HepG2 (cell line): ENCODE measurements around the gene PLIN5. TPM values are rescaled to one million over a fixed set of nuclear protein-coding genes. Genes with fewer than 3 reads are reported as not detected.

Source experiments
- CC2D1A ChIP-seq: sonication (generic); formaldehyde crosslinking; IDR thresholded peaks from 2 replicates; pipeline ENCODE4 v1.8.1; 2023; ENCODE audit warnings: mild to moderate bottlenecking, missing genetic modification reagents
- GATAD2A ChIP-seq: IDR thresholded peaks from 2 replicates; pipeline ENCODE4 v1.6.1; 2016
- POLR2G ChIP-seq: fragments of 200-400 bp; formaldehyde crosslinking; IDR thresholded peaks from 2 replicates; pipeline ENCODE4 v1.6.1; 2018; ENCODE audit warnings: mild to moderate bottlenecking, low read depth, low read length, moderate library complexity
- RBFOX2 ChIP-seq: fragments of 200-400 bp; formaldehyde crosslinking; IDR thresholded peaks from 2 replicates; pipeline ENCODE4 v1.6.1; 2017; ENCODE audit warnings: low read depth, mild to moderate bottlenecking, low read length
- SSRP1 ChIP-seq: IDR thresholded peaks from 2 replicates; pipeline ENCODE4 v1.6.1; 2016; ENCODE audit warnings: control low read depth
- ZNF350 ChIP-seq: sonication (generic); formaldehyde crosslinking; IDR thresholded peaks from 2 replicates; pipeline ENCODE4 v1.4.0; 2020; ENCODE audit warnings: mild to moderate bottlenecking, low read depth, missing genetic modification reagents, borderline replicate concordance
- ZNF546 ChIP-seq: sonication (generic); formaldehyde crosslinking; conservative IDR thresholded peaks from 2 replicates; pipeline ENCODE4 v1.8.1; 2023; ENCODE audit warnings: mild to moderate bottlenecking, missing genetic modification reagents
- ZNF777 ChIP-seq: sonication (generic); formaldehyde crosslinking; IDR thresholded peaks from 2 replicates; pipeline ENCODE4 v1.4.0; 2020; ENCODE audit warnings: missing genetic modification reagents
- ZNF841 ChIP-seq: sonication (generic); formaldehyde crosslinking; IDR thresholded peaks from 2 replicates; pipeline ENCODE4 v1.8.1; 2023; ENCODE audit warnings: missing genetic modification reagents, borderline replicate concordance
- polyA plus RNA-seq, 8 experiments: library from polyadenylated mRNA; depleted of rRNA in 3 of 8; stranded (reverse) in 7 of 8; unstranded in 1 of 8; fragments of >200 nt; fragmentation: Illumina TruSeq in 4 of 8; extraction: Trizol in 4 of 8; gene quantifications; 2 replicates each; pipeline versions ENCODE4 v1.2.1 to v1.2.3, GENCODE V29; 2011 to 2016; ENCODE audit warnings: low read depth in 4 of 8, missing spikeins in 1 of 8, mixed read lengths in 1 of 8; ENCODE audit not compliant: insufficient read depth in 1 of 8
- total RNA-seq, 5 experiments: library from RNA; depleted of rRNA; stranded (reverse); fragments of >200 nt; fragmentation: Illumina TruSeq; extraction: Trizol; gene quantifications; 2 replicates each; pipeline ENCODE4 v1.2.3, GENCODE V29; 2016; ENCODE audit warnings: low read depth in 1 of 5
- TF ChIP-seq, protein P1 (sequence below): sonication (generic); formaldehyde crosslinking; IDR thresholded peaks from 2 replicates; pipeline ENCODE4 v1.5.0; 2020; ENCODE audit warnings: mild to moderate bottlenecking, missing genetic modification reagents
- TF ChIP-seq, protein P2 (sequence below): sonication (generic); formaldehyde crosslinking; IDR thresholded peaks from 2 replicates; pipeline ENCODE4 v1.9.0; 2021; ENCODE audit warnings: missing genetic modification reagents, borderline replicate concordance
- TF ChIP-seq, protein P3 (sequence below): sonication (generic); formaldehyde crosslinking; IDR thresholded peaks from 2 replicates; pipeline ENCODE4 v1.4.0; 2020; ENCODE audit warnings: missing genetic modification reagents, borderline replicate concordance
- TF ChIP-seq, protein P4 (sequence below): IDR thresholded peaks from 2 replicates; pipeline ENCODE4 v1.6.1; 2016; ENCODE audit warnings: missing biosample characterization, missing genetic modification reagents, low read depth
- TF ChIP-seq, protein P5 (sequence below): sonication (generic); formaldehyde crosslinking; conservative IDR thresholded peaks from 2 replicates; pipeline ENCODE4 v1.4.0; 2020; ENCODE audit warnings: missing genetic modification reagents
- TF ChIP-seq, protein P6 (sequence below): IDR thresholded peaks from 2 replicates; pipeline ENCODE4 v1.6.1; 2016; ENCODE audit warnings: missing compliant biosample characterization, missing genetic modification reagents, borderline replicate concordance

The PLIN5 gene
- total and polyA plus RNA-seq, 2 of the 13 experiments (the other 11 are each of a cell fraction or from before 2014, with no cell fraction given) = 1.8 to 4.8 TPM

DNA sequence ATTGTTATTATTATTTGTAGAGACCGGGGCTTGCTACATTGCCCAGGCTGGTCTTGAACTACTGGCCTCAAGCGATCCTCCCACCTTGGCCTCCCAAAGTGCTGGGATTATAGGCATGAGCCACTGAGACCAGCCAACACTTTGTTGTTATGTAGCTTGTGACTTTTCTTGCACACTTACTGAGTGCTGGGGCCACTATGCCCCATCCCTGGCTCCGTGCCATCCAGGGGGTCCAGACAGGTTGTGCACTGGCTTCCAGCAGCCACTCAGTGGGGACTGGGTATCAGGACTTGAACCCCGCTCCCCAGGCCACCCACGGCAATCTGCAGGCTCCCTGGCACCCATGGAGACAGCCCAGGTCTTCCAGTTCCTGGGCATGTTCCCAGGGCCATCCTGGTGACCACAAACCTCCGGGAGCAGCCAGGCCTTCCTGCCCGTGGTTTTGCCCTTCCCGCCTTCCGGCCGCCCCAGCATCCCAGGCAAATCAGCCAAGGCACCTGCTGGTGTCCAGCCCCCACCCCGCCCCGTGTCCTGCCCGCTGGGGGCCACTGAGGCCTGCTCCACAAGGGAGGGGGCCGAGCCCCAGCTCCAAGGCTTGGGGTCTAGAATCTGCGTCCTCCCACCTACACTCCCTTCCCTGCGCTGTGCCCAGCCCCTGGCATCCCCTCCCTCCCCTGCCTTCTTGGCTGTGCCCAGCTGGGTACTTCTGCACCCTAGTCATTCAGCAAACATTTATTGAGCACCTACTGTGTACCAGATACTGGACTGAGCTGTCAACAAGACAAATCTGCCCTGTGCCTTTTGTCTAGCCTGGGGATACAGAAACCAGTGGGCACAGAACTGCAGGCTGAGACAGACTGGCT, 48.2 kb upstream of the PLIN5 start (continued):
- TF ChIP-seq, protein P1, sequence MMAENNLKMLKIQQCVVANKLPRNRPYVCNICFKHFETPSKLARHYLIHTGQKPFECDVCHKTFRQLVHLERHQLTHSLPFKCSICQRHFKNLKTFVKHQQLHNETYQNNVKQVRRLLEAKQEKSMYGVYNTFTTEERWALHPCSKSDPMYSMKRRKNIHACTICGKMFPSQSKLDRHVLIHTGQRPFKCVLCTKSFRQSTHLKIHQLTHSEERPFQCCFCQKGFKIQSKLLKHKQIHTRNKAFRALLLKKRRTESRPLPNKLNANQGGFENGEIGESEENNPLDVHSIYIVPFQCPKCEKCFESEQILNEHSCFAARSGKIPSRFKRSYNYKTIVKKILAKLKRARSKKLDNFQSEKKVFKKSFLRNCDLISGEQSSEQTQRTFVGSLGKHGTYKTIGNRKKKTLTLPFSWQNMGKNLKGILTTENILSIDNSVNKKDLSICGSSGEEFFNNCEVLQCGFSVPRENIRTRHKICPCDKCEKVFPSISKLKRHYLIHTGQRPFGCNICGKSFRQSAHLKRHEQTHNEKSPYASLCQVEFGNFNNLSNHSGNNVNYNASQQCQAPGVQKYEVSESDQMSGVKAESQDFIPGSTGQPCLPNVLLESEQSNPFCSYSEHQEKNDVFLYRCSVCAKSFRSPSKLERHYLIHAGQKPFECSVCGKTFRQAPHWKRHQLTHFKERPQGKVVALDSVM (CRISPR knock-in tag) = peak; percentile 97
- TF ChIP-seq ZNF841 = no peak
- TF ChIP-seq, protein P2, sequence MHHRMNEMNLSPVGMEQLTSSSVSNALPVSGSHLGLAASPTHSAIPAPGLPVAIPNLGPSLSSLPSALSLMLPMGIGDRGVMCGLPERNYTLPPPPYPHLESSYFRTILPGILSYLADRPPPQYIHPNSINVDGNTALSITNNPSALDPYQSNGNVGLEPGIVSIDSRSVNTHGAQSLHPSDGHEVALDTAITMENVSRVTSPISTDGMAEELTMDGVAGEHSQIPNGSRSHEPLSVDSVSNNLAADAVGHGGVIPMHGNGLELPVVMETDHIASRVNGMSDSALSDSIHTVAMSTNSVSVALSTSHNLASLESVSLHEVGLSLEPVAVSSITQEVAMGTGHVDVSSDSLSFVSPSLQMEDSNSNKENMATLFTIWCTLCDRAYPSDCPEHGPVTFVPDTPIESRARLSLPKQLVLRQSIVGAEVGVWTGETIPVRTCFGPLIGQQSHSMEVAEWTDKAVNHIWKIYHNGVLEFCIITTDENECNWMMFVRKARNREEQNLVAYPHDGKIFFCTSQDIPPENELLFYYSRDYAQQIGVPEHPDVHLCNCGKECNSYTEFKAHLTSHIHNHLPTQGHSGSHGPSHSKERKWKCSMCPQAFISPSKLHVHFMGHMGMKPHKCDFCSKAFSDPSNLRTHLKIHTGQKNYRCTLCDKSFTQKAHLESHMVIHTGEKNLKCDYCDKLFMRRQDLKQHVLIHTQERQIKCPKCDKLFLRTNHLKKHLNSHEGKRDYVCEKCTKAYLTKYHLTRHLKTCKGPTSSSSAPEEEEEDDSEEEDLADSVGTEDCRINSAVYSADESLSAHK (CRISPR knock-in tag) = no peak
- peak; percentile 6 for TF ChIP-seq RBFOX2
- TF ChIP-seq ZNF350 (CRISPR knock-in tag) = peak; percentile 55; the same call in 1 of the 2 replicates
- TF ChIP-seq, protein P3, sequence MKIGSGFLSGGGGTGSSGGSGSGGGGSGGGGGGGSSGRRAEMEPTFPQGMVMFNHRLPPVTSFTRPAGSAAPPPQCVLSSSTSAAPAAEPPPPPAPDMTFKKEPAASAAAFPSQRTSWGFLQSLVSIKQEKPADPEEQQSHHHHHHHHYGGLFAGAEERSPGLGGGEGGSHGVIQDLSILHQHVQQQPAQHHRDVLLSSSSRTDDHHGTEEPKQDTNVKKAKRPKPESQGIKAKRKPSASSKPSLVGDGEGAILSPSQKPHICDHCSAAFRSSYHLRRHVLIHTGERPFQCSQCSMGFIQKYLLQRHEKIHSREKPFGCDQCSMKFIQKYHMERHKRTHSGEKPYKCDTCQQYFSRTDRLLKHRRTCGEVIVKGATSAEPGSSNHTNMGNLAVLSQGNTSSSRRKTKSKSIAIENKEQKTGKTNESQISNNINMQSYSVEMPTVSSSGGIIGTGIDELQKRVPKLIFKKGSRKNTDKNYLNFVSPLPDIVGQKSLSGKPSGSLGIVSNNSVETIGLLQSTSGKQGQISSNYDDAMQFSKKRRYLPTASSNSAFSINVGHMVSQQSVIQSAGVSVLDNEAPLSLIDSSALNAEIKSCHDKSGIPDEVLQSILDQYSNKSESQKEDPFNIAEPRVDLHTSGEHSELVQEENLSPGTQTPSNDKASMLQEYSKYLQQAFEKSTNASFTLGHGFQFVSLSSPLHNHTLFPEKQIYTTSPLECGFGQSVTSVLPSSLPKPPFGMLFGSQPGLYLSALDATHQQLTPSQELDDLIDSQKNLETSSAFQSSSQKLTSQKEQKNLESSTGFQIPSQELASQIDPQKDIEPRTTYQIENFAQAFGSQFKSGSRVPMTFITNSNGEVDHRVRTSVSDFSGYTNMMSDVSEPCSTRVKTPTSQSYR (CRISPR knock-in tag) = 0 out of 2 replicates have a peak, but pooled peaks have one; percentile 17
- peak; percentile 59; the same call in 1 of the 2 replicates for TF ChIP-seq POLR2G
- TF ChIP-seq CC2D1A (CRISPR knock-in tag) = no peak
- TF ChIP-seq, protein P4, sequence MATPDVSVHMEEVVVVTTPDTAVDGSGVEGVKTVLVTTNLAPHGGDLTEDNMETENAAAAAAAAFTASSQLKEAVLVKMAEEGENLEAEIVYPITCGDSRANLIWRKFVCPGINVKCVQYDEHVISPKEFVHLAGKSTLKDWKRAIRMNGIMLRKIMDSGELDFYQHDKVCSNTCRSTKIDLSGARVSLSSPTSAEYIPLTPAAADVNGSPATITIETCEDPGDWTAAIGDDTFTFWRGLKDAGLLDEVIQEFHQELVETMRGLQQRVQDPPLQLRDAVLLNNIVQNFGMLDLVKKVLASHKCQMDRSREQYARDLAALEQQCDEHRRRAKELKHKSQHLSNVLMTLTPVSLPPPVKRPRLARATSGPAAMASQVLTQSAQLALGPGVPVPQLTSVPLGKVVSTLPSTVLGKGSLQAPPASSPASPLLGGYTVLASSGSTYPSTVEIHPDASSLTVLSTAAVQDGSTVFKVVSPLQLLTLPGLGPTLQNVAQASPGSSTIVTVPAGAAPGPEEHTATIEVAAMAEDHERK (CRISPR knock-in tag) = no peak
- TF ChIP-seq GATAD2A = no peak; the same call in none of the 2 replicates
- TF ChIP-seq ZNF546 (CRISPR knock-in tag) = peak; percentile 57
- TF ChIP-seq, protein P5, sequence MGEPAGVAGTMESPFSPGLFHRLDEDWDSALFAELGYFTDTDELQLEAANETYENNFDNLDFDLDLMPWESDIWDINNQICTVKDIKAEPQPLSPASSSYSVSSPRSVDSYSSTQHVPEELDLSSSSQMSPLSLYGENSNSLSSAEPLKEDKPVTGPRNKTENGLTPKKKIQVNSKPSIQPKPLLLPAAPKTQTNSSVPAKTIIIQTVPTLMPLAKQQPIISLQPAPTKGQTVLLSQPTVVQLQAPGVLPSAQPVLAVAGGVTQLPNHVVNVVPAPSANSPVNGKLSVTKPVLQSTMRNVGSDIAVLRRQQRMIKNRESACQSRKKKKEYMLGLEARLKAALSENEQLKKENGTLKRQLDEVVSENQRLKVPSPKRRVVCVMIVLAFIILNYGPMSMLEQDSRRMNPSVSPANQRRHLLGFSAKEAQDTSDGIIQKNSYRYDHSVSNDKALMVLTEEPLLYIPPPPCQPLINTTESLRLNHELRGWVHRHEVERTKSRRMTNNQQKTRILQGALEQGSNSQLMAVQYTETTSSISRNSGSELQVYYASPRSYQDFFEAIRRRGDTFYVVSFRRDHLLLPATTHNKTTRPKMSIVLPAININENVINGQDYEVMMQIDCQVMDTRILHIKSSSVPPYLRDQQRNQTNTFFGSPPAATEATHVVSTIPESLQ (CRISPR knock-in tag) = no peak
- TF ChIP-seq, protein P6, sequence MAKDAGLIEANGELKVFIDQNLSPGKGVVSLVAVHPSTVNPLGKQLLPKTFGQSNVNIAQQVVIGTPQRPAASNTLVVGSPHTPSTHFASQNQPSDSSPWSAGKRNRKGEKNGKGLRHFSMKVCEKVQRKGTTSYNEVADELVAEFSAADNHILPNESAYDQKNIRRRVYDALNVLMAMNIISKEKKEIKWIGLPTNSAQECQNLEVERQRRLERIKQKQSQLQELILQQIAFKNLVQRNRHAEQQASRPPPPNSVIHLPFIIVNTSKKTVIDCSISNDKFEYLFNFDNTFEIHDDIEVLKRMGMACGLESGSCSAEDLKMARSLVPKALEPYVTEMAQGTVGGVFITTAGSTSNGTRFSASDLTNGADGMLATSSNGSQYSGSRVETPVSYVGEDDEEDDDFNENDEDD (CRISPR knock-in tag) = peak; percentile 95
- TF ChIP-seq ZNF777 (CRISPR knock-in tag) = no peak
- TF ChIP-seq SSRP1 (CRISPR knock-in tag) = no peak
